ENCODE measurements around the gene SND1. TPM values are rescaled to one million over a fixed set of nuclear protein-coding genes. Genes with fewer than 3 reads are reported as not detected.

SND1 gene
- total and polyA plus RNA-seq, 4 donors: 59.4 to 214 (median 84.1) TPM

GRCh38 chr7:128125816-128126215 lies 473.8 kb downstream of the SND1 start:
- Histone ChIP-seq H3K9me3 (ENCODE audit: control insufficient read depth in 4 of 4, low read length in 3 of 4) (no peaks in the 10 kb centered on the region), H3K9ac (ENCODE audit: low read depth in 1 of 2, low read length in 2 of 2) (no peak overlapping the region), H3K4me1 (ENCODE audit: control insufficient read depth in 4 of 4, insufficient read depth in 4 of 4, low read length in 3 of 4) (no peaks in the 10 kb centered on the region), H3K27me3 (ENCODE audit: control insufficient read depth in 4 of 4, insufficient read depth in 4 of 4, low read length in 3 of 4) (no peaks in the 10 kb centered on the region), H3K4me3 (ENCODE audit: low read depth in 1 of 3, low read length in 3 of 3) (no peak overlapping the region), H3K36me3 (ENCODE audit: control insufficient read depth in 4 of 4, insufficient read depth in 3 of 4, low read depth in 1 of 4, low read length in 3 of 4) (no peaks in the 10 kb centered on the region), H3K27ac (ENCODE audit: low read depth in 1 of 2, low read length in 2 of 2) (no peak overlapping the region)
- WGBS: 70% methylated on average over 1 of the region's 1 CpG
- no peak for DNase-seq (ENCODE audit: low spot score)
- TF ChIP-seq FOXA1 (IDR thresholded peaks at IDR 0.05): no peak
- no peak for TF ChIP-seq EGR1 (IDR thresholded peaks at IDR 0.05; ENCODE audit: low read depth in 2 of 2)
- no peak for TF ChIP-seq JUND (IDR thresholded peaks at IDR 0.05)
- no peak for TF ChIP-seq NR2F2 (IDR thresholded peaks at IDR 0.05)
- no peak for TF ChIP-seq TAF1 (conservative IDR thresholded peaks at IDR 0.05)
- TF ChIP-seq CTCF (IDR thresholded peaks at IDR 0.05; ENCODE audit: low read depth, low read length, missing input control): no peak
- no peak for TF ChIP-seq MAX (IDR thresholded peaks at IDR 0.05)
- no peak for TF ChIP-seq YY1 (IDR thresholded peaks at IDR 0.05)
- no peak for TF ChIP-seq REST (IDR thresholded peaks at IDR 0.05)

DNA sequence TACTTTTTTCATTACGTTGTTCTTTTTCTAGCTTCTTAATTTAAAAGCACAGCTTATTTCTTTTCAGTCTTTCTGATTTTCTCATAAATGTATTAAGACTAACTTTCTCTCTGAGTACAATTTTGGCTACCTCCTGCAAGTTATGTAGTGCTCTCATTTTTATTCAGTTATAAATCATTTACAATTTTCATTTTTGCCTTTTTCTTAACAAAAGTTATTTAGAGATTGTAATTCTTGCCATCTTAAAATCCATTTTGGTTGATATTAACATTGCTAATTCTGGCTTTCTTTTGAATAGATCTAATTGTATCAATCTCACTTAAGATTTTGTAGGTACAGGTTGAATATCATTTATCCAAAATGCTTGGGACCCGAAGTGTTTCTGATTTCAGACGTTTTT lies 476.4 kb downstream of the SND1 start:
- 81% methylated on average over 3 of the region's 3 CpGs for WGBS
- Histone ChIP-seq H3K9ac (ENCODE audit: low read depth in 1 of 2, low read length in 2 of 2) (no peak overlapping the region), H3K27ac (ENCODE audit: low read depth in 1 of 2, low read length in 2 of 2) (no peak overlapping the region), H3K27me3 (ENCODE audit: control insufficient read depth in 4 of 4, insufficient read depth in 4 of 4, low read length in 3 of 4) (peaks cover 0 to 3% (median 0%) of the 10 kb centered on the region in 4 donors), H3K36me3 (ENCODE audit: control insufficient read depth in 4 of 4, insufficient read depth in 3 of 4, low read depth in 1 of 4, low read length in 3 of 4) (no peaks in the 10 kb centered on the region), H3K9me3 (ENCODE audit: control insufficient read depth in 4 of 4, low read length in 3 of 4) (no peaks in the 10 kb centered on the region), H3K4me1 (ENCODE audit: control insufficient read depth in 4 of 4, insufficient read depth in 4 of 4, low read length in 3 of 4) (no peaks in the 10 kb centered on the region), H3K4me3 (ENCODE audit: low read depth in 1 of 3, low read length in 3 of 3) (no peak overlapping the region)
- DNase-seq (ENCODE audit: low spot score): no peak
- no peak for TF ChIP-seq RXRA (IDR thresholded peaks at IDR 0.05)

DNA sequence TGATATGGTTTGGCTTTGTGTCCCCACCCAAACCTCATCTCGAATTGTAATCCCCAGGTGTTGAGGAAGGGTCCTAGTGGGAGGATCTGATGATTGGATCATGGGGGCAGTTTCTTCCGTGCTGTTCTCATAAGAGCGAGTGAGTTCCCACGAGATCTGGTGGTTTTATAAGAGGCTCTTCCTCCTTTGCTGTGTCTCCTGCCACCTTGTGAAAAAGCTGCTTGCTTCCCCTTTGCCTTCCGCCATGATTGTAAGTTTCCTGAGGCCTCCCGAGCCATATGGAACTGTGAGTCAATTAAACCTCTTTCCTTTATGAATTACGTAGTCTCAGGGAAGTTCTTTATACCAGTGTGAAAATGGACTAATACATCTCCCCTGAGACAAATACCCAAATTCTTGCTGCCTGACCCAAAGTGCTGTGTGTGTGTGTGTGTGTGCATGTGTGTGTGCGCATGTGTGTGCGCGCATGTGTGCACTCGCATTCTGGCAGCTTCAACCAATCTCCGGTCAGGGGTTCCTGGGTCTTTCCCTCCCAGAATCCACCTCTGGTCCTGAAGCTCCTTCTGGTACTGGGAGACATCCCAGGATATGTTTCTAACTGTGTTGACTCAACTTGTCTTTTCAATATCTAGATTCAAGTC lies 477.4 kb downstream of the SND1 start:
- no peak overlapping the region for H3K4me3 ChIP-seq (ENCODE audit: low read depth in 1 of 3, low read length in 3 of 3)
- H3K27ac ChIP-seq (ENCODE audit: low read depth in 1 of 2, low read length in 2 of 2): no peak overlapping the region
- peaks cover 0 to 3% (median 0%) of the 10 kb centered on the region in 4 donors for H3K27me3 ChIP-seq (ENCODE audit: control insufficient read depth in 4 of 4, insufficient read depth in 4 of 4, low read length in 3 of 4)
- no peak for DNase-seq (ENCODE audit: low spot score)
- TF ChIP-seq TAF1 (conservative IDR thresholded peaks at IDR 0.05) (no peak), FOXA2 (IDR thresholded peaks at IDR 0.05) (no peak), JUND (IDR thresholded peaks at IDR 0.05) (no peak), GABPA (IDR thresholded peaks at IDR 0.05 in 1 of 2, conservative IDR thresholded peaks at IDR 0.05 in 1 of 2) (no peak)
- TF ChIP-seq, protein P1, sequence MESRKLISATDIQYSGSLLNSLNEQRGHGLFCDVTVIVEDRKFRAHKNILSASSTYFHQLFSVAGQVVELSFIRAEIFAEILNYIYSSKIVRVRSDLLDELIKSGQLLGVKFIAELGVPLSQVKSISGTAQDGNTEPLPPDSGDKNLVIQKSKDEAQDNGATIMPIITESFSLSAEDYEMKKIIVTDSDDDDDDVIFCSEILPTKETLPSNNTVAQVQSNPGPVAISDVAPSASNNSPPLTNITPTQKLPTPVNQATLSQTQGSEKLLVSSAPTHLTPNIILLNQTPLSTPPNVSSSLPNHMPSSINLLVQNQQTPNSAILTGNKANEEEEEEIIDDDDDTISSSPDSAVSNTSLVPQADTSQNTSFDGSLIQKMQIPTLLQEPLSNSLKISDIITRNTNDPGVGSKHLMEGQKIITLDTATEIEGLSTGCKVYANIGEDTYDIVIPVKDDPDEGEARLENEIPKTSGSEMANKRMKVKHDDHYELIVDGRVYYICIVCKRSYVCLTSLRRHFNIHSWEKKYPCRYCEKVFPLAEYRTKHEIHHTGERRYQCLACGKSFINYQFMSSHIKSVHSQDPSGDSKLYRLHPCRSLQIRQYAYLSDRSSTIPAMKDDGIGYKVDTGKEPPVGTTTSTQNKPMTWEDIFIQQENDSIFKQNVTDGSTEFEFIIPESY (IDR thresholded peaks at IDR 0.05): no peak
- H3K4me1 ChIP-seq (ENCODE audit: control insufficient read depth in 4 of 4, insufficient read depth in 4 of 4, low read length in 3 of 4): no peaks in the 10 kb centered on the region
- H3K9me3 ChIP-seq (ENCODE audit: control insufficient read depth in 4 of 4, low read length in 3 of 4): no peaks in the 10 kb centered on the region
- H3K36me3 ChIP-seq (ENCODE audit: control insufficient read depth in 4 of 4, insufficient read depth in 3 of 4, low read depth in 1 of 4, low read length in 3 of 4): no peaks in the 10 kb centered on the region
- 80% methylated on average over 12 of the region's 12 CpGs for WGBS
- H3K9ac ChIP-seq (ENCODE audit: low read depth in 1 of 2, low read length in 2 of 2): no peak overlapping the region

All from liver (tissue), 9 donors.